ENCODE results near the gene IL34.
"Not testable (repeated sequence)": the region's sequence is repeated elsewhere in the genome, so short reads cannot be mapped to it uniquely, and the experiment has no call there.

The IL34 gene

DNA sequence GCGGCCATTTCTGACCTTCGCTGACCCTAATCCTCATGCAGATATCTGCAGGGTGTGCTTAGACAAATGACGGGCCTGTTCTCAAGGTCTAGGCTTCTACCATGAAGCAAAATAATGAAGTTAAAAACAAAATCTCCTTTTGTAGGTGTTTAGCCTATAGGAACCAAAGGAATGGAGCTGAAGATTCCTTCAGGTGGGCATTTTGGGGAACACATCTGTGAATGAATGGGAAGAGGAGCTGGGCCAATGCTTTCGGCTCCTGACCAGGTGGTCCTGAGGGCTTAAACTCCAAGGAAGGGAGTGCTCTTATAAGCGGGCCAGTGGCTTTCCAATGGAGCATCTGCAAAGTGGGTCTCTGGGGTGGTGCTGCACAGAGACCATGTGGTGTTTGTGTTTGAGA, 14.1 kb upstream of the IL34 start:
- no peak overlapping the region for H3K4me3 ChIP-seq (ENCODE audit: low read depth, low read length)
- DNase-seq (ENCODE audit: low read depth, low spot score): no peak
- TF ChIP-seq, protein P1, sequence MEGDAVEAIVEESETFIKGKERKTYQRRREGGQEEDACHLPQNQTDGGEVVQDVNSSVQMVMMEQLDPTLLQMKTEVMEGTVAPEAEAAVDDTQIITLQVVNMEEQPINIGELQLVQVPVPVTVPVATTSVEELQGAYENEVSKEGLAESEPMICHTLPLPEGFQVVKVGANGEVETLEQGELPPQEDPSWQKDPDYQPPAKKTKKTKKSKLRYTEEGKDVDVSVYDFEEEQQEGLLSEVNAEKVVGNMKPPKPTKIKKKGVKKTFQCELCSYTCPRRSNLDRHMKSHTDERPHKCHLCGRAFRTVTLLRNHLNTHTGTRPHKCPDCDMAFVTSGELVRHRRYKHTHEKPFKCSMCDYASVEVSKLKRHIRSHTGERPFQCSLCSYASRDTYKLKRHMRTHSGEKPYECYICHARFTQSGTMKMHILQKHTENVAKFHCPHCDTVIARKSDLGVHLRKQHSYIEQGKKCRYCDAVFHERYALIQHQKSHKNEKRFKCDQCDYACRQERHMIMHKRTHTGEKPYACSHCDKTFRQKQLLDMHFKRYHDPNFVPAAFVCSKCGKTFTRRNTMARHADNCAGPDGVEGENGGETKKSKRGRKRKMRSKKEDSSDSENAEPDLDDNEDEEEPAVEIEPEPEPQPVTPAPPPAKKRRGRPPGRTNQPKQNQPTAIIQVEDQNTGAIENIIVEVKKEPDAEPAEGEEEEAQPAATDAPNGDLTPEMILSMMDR (IDR thresholded peaks at IDR 0.05; ENCODE audit: low read depth, low read length): no peak
- in situ Hi-C loops (cut with HindIII; ENCODE audit: low sequenced_read_pairs): no loop called here

DNA sequence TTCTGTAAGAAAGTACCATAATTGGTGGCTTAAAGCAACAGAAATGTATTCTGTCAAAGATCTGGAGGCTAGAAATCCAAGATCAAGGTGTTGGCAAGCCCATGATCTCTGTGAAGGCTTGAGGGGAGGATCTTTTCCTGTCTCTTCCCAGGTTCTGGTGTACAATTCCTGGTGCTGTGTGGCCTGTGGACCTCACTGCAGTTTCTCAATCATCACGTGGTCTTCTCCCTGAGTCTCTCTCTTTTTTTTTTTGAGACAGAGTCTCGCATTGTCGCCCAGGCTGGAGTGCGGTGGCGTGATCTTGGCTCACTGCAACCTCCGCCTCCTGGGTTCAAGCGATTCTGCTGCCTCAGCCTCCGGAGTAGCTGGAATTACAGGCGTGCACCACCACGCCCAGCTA, 12.7 kb upstream of the IL34 start:
- in situ Hi-C loops (cut with HindIII; ENCODE audit: low sequenced_read_pairs); DNase-seq (ENCODE audit: low read depth, low spot score); H3K4me3 ChIP-seq (ENCODE audit: low read depth, low read length): not testable (repeated sequence)

DNA sequence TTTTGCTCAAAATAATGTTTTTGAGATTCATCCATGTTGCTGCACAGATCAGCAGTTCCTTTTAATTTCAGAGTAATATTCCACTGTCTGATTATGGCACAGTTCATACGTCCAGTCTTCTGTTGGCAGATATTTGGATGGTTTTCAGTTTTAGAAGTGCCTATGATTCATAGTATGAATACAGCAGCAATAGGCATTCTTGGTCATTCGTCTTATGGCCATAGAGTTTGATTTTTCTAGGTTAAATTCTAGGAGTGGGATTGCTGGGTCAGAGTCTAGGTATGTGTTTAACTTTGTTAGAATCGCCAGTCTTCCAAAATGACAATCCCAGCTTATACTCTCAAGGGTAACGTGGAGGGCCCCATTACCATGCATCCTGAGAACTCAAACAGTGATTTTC, 11.5 kb upstream of the IL34 start:
- in situ Hi-C loops (cut with HindIII; ENCODE audit: low sequenced_read_pairs): no loop called here
- no peak overlapping the region for H3K4me3 ChIP-seq (ENCODE audit: low read depth, low read length)
- TF ChIP-seq, protein P1 (IDR thresholded peaks at IDR 0.05; ENCODE audit: low read depth, low read length): no peak
- no peak for DNase-seq (ENCODE audit: low read depth, low spot score)

DNA sequence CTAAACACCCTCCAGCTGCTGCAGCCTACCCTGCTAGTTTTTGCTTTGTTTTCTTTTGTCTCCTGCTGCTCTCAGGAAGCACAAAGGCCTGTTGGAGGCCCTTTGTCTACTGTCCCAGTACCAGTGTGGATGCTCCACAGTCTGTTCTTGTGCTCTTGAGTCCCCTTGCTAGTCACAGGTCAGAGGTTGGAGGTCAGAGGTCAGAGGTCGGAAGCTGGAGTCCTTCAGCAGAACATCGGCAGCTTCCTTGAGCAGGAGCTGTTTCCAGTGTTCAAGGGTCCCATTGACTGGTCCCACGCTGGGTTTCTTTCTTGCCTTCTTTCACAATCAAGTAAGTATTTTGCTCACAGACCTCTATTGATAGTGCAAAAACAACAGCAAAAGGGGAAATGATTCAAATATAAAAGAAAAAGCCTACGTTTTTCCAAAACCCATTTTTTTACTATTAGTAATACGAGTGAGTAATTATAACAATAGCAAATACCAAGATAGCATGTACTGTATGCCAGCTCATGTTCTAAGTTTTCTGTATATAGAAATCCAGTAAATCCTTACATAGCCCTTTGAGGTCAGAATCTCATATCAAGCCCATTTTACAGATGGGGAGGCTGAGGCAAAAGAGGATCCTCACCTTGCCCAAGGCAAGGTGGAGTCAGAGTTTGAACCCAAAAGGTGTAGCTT, 10.9 kb upstream of the IL34 start:
- in situ Hi-C loops (cut with HindIII; ENCODE audit: low sequenced_read_pairs): no loop called here
- TF ChIP-seq, protein P1 (IDR thresholded peaks at IDR 0.05; ENCODE audit: low read depth, low read length): no peak
- peak; percentile 69 for DNase-seq (ENCODE audit: low read depth, low spot score)
- no peak overlapping the region for H3K4me3 ChIP-seq (ENCODE audit: low read depth, low read length)

DNA sequence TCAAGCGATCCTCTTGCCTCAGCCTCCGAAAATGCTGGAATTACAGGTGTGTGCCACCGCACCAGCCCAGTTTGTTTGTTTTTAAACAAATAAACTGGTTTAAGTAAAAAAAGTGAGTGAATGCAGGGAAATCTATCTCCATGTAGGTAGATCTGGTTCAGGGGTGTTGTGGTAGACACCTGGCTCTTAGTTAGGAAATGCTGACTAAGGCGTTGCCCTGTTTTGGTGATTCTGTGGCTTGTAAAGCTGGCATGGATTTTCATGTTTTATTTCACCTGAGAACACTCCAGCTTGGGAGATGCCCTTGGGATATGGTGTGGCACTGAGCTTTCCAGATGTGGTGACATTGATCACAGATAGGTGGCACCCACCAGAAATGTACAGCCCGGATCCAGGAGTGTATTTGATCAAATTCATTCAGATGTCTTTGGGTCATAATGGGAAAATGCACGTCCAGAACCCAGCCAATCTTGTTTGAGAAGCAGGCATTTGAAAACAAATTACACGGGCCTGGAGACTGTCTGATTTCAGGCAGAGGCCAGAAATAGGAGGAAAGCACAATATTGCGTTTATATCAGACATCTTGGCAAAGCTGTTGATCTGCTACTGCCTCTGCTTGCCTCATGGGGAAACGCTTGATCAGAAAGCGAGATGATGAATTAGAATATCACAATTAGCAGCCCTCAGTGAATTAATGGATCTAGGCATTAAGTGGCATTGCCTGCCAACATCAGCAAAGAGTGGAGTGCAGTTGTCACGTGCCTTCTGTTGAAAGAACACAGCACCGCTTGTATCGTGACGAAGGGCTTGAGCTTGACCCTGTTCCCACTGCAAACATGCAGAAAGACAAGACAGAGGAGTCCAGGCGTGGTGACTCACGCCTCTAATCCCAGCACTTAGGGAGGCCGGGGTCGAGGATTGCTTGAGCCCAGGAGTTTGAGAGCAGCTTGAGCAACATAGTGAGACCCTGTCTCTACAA, 7.3 kb upstream of the IL34 start:
- DNase-seq (ENCODE audit: low read depth, low spot score): peak; percentile 74
- no peak overlapping the region for H3K4me3 ChIP-seq (ENCODE audit: low read depth, low read length)
- in situ Hi-C loops (cut with HindIII; ENCODE audit: low sequenced_read_pairs): no loop called here
- TF ChIP-seq, protein P1 (IDR thresholded peaks at IDR 0.05; ENCODE audit: low read depth, low read length): no peak

DNA sequence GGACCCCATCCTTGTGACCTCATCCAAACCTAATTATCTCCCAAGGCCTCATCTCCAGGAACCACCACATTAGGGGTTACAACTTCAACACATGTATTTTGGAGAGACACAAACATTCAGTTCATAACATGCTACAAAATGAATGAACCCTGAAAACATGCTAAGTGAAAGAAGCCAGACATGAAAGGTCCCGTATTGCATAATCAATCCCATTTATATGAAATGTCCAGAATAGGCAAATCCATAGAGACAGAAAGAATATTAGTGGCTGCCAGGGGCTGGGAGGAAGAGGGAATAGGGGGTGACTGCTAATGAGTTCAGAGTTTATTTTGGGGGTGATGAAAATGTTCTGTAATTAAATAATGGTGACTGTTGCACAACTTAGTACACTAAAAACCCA, 3.7 kb upstream of the IL34 start:
- TF ChIP-seq, protein P1 (IDR thresholded peaks at IDR 0.05; ENCODE audit: low read depth, low read length): no peak
- no peak overlapping the region for H3K4me3 ChIP-seq (ENCODE audit: low read depth, low read length)
- in situ Hi-C loops (cut with HindIII; ENCODE audit: low sequenced_read_pairs): no loop called here

DNA sequence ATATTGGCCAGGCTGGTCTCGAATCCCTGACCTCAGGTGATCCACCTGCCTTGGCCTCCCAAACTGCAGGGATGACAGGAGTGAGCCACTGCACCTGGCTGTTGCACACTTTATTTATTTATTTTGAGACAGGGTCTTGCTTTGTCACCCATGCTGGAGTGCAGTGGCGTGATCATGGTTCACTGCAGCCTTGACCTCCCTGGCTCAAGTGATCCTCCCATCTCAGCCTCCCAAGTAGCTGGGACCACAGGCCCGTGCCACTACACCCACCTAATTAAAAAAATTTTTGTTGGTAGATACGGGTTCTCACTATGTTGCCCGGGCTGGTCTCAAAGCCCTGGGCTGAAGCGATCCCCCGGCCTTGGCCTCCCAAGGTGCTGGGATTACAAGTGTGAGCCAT, 3.1 kb upstream of the IL34 start:
- in situ Hi-C loops (cut with HindIII; ENCODE audit: low sequenced_read_pairs); DNase-seq (ENCODE audit: low read depth, low spot score); H3K4me3 ChIP-seq (ENCODE audit: low read depth, low read length): not testable (repeated sequence)

More for the DNA sequence above, 3.7 kb upstream of the IL34 start:
- no peak for DNase-seq (ENCODE audit: low read depth, low spot score)
